ENCODE results near the gene KRTAP7-1. TPM values are rescaled to one million over a fixed set of nuclear protein-coding genes. Genes with fewer than 3 reads are reported as not detected.

The KRTAP7-1 gene, protein sequence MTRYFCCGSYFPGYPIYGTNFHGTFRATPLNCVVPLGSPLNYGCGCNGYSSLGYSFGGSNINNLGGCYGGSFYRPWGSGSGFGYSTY
- total RNA-seq (2022; extraction: Qiagen RNA extraction; ENCODE audit: low read depth), result not detected in 5 replicates

DNA sequence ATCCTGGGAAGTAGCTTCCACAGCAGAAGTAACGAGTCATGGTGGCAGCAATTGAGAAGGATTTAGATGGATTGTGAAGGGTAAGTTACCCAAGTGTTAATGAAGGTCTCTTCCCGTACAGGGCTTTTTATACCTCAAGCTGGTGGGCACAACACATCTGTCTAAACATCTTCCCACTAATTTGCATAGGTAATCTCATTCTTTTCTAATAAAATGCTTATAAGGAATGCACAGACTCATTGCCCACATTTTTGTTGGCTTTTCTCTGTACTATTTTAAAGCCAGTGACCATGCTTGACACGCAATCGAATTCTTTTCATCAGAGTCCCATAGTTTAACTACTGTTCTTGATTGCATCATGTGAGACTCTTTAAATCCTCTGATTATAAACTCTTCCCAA lies at the start of gene KRTAP7-1:
KRTAP7-1 (minus strand) TSS at position 101 of the 400 bp plus-strand sequence; CDS start at position 40, 61 bp downstream.

DNA sequence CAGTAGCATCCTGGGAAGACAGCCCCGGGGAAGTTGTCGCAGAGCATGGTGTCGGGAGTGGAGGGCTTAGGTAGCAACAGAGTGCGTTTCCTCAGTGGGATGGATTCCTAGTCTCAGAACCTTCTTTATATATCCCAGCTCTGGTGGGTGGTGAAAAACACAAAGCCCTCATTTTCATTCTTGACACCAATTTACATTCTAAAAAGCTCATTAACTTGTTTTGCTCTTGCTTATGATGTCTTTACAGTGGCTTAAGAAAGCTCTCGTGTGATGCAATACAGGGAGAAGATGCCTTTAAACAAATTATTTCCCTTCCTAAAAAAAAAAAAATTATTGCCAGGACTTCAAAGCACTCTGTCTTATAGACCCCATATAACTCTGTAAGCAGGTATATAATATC lies 16.4 kb downstream of the KRTAP7-1 start, which contains the start of gene KRTAP8-1:
KRTAP8-1 (minus strand) TSS at position 101 of the 400 bp plus-strand sequence; CDS start at position 47, 54 bp downstream.

Other genes with a start within 250 kb of the KRTAP7-1 start
- not detected in 5 replicates for gene KRTAP22-2, start 239.4 kb downstream of the KRTAP7-1 start, total RNA-seq (2022; extraction: Qiagen RNA extraction; ENCODE audit: low read depth)
- gene KRTAP6-3, start 237.3 kb downstream of the KRTAP7-1 start, total RNA-seq (2022; extraction: Qiagen RNA extraction; ENCODE audit: low read depth), result not detected in 5 replicates
- gene KRTAP6-2, start 230.9 kb downstream of the KRTAP7-1 start, total RNA-seq (2022; extraction: Qiagen RNA extraction; ENCODE audit: low read depth), result not detected in 5 replicates
- not detected in 5 replicates for gene KRTAP22-1, start 228.7 kb downstream of the KRTAP7-1 start, total RNA-seq (2022; extraction: Qiagen RNA extraction; ENCODE audit: low read depth)
- not detected in 5 replicates for gene KRTAP6-1, start 215.8 kb downstream of the KRTAP7-1 start, total RNA-seq (2022; extraction: Qiagen RNA extraction; ENCODE audit: low read depth)
- not detected in 5 replicates for gene KRTAP20-1, start 213.3 kb downstream of the KRTAP7-1 start, total RNA-seq (2022; extraction: Qiagen RNA extraction; ENCODE audit: low read depth)
- not detected in 5 replicates for gene KRTAP20-4, start 209.1 kb downstream of the KRTAP7-1 start, total RNA-seq (2022; extraction: Qiagen RNA extraction; ENCODE audit: low read depth)
- not detected in 5 replicates for gene KRTAP20-2, start 194.6 kb downstream of the KRTAP7-1 start, total RNA-seq (2022; extraction: Qiagen RNA extraction; ENCODE audit: low read depth)
- not detected in 5 replicates for gene KRTAP20-3, start 186.9 kb downstream of the KRTAP7-1 start, total RNA-seq (2022; extraction: Qiagen RNA extraction; ENCODE audit: low read depth)
- not detected in 5 replicates for gene KRTAP21-3, start 111.0 kb downstream of the KRTAP7-1 start, total RNA-seq (2022; extraction: Qiagen RNA extraction; ENCODE audit: low read depth)
- not detected in 5 replicates for gene KRTAP21-2, start 82.5 kb downstream of the KRTAP7-1 start, total RNA-seq (2022; extraction: Qiagen RNA extraction; ENCODE audit: low read depth)
- gene KRTAP21-1, start 74.3 kb downstream of the KRTAP7-1 start, total RNA-seq (2022; extraction: Qiagen RNA extraction; ENCODE audit: low read depth), result not detected in 5 replicates
- gene KRTAP8-1, start 16.5 kb downstream of the KRTAP7-1 start, total RNA-seq (2022; extraction: Qiagen RNA extraction; ENCODE audit: low read depth), result not detected in 5 replicates
- gene KRTAP11-1, start 51.8 kb upstream of the KRTAP7-1 start, total RNA-seq (2022; extraction: Qiagen RNA extraction; ENCODE audit: low read depth), result not detected in 5 replicates
- gene KRTAP19-8, start 208.7 kb upstream of the KRTAP7-1 start, total RNA-seq (2022; extraction: Qiagen RNA extraction; ENCODE audit: low read depth), result not detected in 5 replicates

All from A549 treated with ZK216348 at 1 μM for 4 hours (cell line).